ENCODE data around the gene SSBP4.

GRCh38 chr19:18424122-18424889 lies 5.1 kb downstream of the SSBP4 start:
- TF ChIP-seq CTCF (IDR thresholded peaks at IDR 0.05) (no peak), POLR2A (IDR thresholded peaks at IDR 0.05) (no peak)
